Heart left ventricle (tissue), 13 donors: ENCODE data around the gene TBC1D5.

ENCODE experiments used
- POLR2A ChIP-seq, 2 donors: fragments of 450-650 bp; IDR thresholded peaks; one replicate each; pipeline ENCODE4 v1.6.1; 2017; ENCODE audit warnings: antibody characterized with exemption in 2 of 2, mild to moderate bottlenecking in 2 of 2, moderate library complexity in 2 of 2
- TF ChIP-seq, protein P1 (sequence below), 12 donors: fragments of 200-600 bp; sonication (generic) in 4 of 12; IDR thresholded peaks; one replicate each; pipeline versions ENCODE4 v1.5.0 to v1.8.0; 2018 to 2022; ENCODE audit warnings: antibody characterized with exemption in 12 of 12, mild to moderate bottlenecking in 5 of 12
- donor health status: ischemic (EF 13 %, LVEDD 7.1; RV severe dilation, severe dysfunction).
- donor health status: DM: no; HTN: yes; CAD: no.
- donor health status: DM: no; HTN: no; CAD: no.
- donor health status: ischemic (EF 25% LVEDD 6.9; RV normal size, moderate dysfunction).
- donor health status: ischemic (EF 25% LVEDD 5.7; RV mildly dilated, moderate dysfunction).
- donor health status: ischemic (EF 35%, LVEDD 5.7; RV mildly dilated, moderate dysfunction).
- donor health status: nonischemic (EF 11% LVEDD 7.7; RV severe dilation, severe dysfunction).
- donor health status: DM: yes; HTN: yes; CAD: no.
- donor health status: PGD.
- donor health status: ischemic (EF 29% LVEDD 5.4; RV normal size, mild dysfunction).
- donor health status: nonischemic (EF 23%, LVEDD 6.1; RV moderate dilation, normal function).

DNA sequence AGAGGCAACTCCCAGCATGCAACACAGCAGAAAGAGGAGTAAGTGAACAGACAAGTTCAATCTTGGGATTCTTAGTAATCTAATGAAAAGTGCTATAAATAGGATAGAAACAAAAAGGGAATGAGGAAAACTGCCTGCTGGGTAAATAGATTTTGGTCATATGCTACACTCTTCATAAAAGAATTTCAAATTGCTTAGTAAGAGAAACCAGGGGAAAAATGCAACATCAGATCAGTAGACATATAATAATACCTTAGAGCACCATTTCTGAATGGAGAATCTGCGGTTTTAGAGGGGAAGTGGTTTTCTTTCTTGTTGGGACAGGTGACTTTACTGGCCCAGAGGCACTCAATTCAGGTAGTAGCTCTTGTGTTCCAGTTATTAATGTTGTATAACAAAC, 13.4 kb upstream of the TBC1D5 start:
- TF ChIP-seq, protein P1, sequence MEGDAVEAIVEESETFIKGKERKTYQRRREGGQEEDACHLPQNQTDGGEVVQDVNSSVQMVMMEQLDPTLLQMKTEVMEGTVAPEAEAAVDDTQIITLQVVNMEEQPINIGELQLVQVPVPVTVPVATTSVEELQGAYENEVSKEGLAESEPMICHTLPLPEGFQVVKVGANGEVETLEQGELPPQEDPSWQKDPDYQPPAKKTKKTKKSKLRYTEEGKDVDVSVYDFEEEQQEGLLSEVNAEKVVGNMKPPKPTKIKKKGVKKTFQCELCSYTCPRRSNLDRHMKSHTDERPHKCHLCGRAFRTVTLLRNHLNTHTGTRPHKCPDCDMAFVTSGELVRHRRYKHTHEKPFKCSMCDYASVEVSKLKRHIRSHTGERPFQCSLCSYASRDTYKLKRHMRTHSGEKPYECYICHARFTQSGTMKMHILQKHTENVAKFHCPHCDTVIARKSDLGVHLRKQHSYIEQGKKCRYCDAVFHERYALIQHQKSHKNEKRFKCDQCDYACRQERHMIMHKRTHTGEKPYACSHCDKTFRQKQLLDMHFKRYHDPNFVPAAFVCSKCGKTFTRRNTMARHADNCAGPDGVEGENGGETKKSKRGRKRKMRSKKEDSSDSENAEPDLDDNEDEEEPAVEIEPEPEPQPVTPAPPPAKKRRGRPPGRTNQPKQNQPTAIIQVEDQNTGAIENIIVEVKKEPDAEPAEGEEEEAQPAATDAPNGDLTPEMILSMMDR (IDR thresholded peaks at IDR 0.05), result no peak
- no peak for TF ChIP-seq POLR2A (IDR thresholded peaks at IDR 0.05)
